HCT116 (cell line): ENCODE measurements around the gene TKFC. TPM values are rescaled to one million over a fixed set of nuclear protein-coding genes. Genes with fewer than 3 reads are reported as not detected.

Experiments used
- ATAC-seq: fragments of 200-7000 bp; cut with Tn5 transposase; 2 replicates; pipeline ENCODE4 v1.9.1; 2020; ENCODE audit warnings: mild to moderate bottlenecking, moderate library complexity
- BruUV-seq: library from RNA; stranded (reverse); fragments of 400-500 nt; replicated peaks from 2 replicates; lab custom pipeline; 2021; lab: Mats Ljungman, UMichigan
- CTCF ChIA-PET: fragments of 300-600 bp; sonication (Branson Sonifier 250); formaldehyde crosslinking; loops from one replicate; lab custom pipeline; 2021; ENCODE audit warnings: antibody characterized with exemption; lab: Charles Lee
- POLR2A ChIA-PET: fragments of 300-600, 350-600 bp; sonication (Branson Sonifier 250); formaldehyde crosslinking; loops from one replicate; lab custom pipeline; 2021; ENCODE audit warnings: antibody characterized with exemption; lab: Charles Lee
- RAD21 ChIA-PET, 2 experiments: fragments of 300-600 bp; sonication (Branson Sonifier 250); formaldehyde crosslinking; loops; one replicate each; lab custom pipeline; 2023; ENCODE audit warnings: low total read pairs in 2 of 2; ENCODE audit not compliant: uncharacterized antibody in 2 of 2, unreplicated experiment in 2 of 2, low non-redundant PET in 1 of 2; lab: Charles Lee
- DNase-seq: peaks from one replicate; pipeline ENCODE4 v3.0.0-alpha.2; 2010; ENCODE audit warnings: low read depth, low spot score
- H2AFZ ChIP-seq: fragments of 200-600 bp; shearing (Covaris generic), sonication (generic); 2 replicates; pipeline ENCODE4 v1.6.1; 2017; ENCODE audit warnings: low read depth, mixed run types, mixed read lengths, antibody characterized with exemption, low read length; ENCODE audit not compliant: poor library complexity, severe bottlenecking
- H3K27ac ChIP-seq: 2 replicates; pipeline ENCODE4 v1.5.1; 2012; ENCODE audit warnings: low read depth, low read length
- H3K27me3 ChIP-seq: fragments of 200-600 bp; sonication (generic); 2 replicates; pipeline ENCODE4 v1.6.1; 2016; ENCODE audit warnings: mixed run types, low read length, mixed read lengths; ENCODE audit not compliant: insufficient read depth
- H3K36me3 ChIP-seq, 2 experiments: fragments of 200-500 bp in 1 of 2; fragments of 200-600 bp in 1 of 2; sonication (Bioruptor generic) in 1 of 2; sonication (generic) in 1 of 2; 2 replicates each; pipeline versions ENCODE4 v1.5.1 to v1.6.1; 2014 to 2016; ENCODE audit warnings: low read length in 2 of 2, inconsistent platforms in 1 of 2, mixed read lengths in 1 of 2, mixed run types in 1 of 2; ENCODE audit not compliant: insufficient read depth in 2 of 2, control insufficient read depth in 1 of 2
- H3K4me1 ChIP-seq, 2 experiments: fragments of 200-600 bp in 1 of 2; sonication (generic) in 1 of 2; 2 replicates each; pipeline versions ENCODE4 v1.5.1 to v1.6.1; 2012 to 2017; ENCODE audit warnings: low read length in 2 of 2, inconsistent platforms in 1 of 2, mild to moderate bottlenecking in 1 of 2, mixed read lengths in 1 of 2, mixed run types in 1 of 2, moderate library complexity in 1 of 2; ENCODE audit not compliant: insufficient read depth in 2 of 2, control insufficient read depth in 1 of 2
- H3K4me2 ChIP-seq: fragments of 200-600 bp; sonication (generic); 2 replicates; pipeline ENCODE4 v1.6.1; 2017; ENCODE audit warnings: mixed run types, low read length, mixed read lengths
- H3K4me3 ChIP-seq, 2 experiments: fragments of 200-600 bp in 1 of 2; sonication (generic) in 1 of 2; replicated peaks in 1 of 2; 2 replicates each; pipeline ENCODE4 v1.5.1; 2011 to 2016; ENCODE audit warnings: low read length in 2 of 2, control low read depth in 1 of 2, low read depth in 1 of 2, mild to moderate bottlenecking in 1 of 2, mixed read lengths in 1 of 2, mixed run types in 1 of 2
- H3K79me2 ChIP-seq: fragments of 200-600 bp; sonication (generic); 2 replicates; pipeline ENCODE4 v1.6.1; 2017; ENCODE audit warnings: mild to moderate bottlenecking, mixed run types, low read length, moderate library complexity, mixed read lengths; ENCODE audit not compliant: insufficient read depth
- H3K9ac ChIP-seq: fragments of 200-600 bp; sonication (generic); 2 replicates; pipeline ENCODE4 v1.6.1; 2016; ENCODE audit warnings: low read length, mixed read lengths
- H3K9me2 ChIP-seq: fragments of 200-600 bp; sonication (generic), shearing (Covaris generic); 2 replicates; pipeline ENCODE4 v1.6.1; 2017; ENCODE audit warnings: mixed run types, mild to moderate bottlenecking, moderate library complexity; ENCODE audit not compliant: insufficient read depth
- H3K9me3 ChIP-seq, 2 experiments: fragments of 200-500 bp in 1 of 2; fragments of 200-600 bp in 1 of 2; sonication (Bioruptor generic) in 1 of 2; sonication (generic) in 1 of 2; 2 replicates each; pipeline ENCODE4 v1.6.1; 2014 to 2017; ENCODE audit warnings: low read length in 2 of 2, mixed read lengths in 2 of 2, inconsistent platforms in 1 of 2, low read depth in 1 of 2, mild to moderate bottlenecking in 1 of 2, mixed run types in 1 of 2, moderate library complexity in 1 of 2; ENCODE audit not compliant: control insufficient read depth in 1 of 2, insufficient read depth in 1 of 2
- H4K20me1 ChIP-seq: fragments of 200-600 bp; sonication (generic), shearing (Covaris generic); 2 replicates; pipeline ENCODE4 v1.6.1; 2017; ENCODE audit warnings: mixed run types, mild to moderate bottlenecking, moderate library complexity; ENCODE audit not compliant: insufficient read depth
- CBX3 ChIP-seq: IDR thresholded peaks from 2 replicates; pipeline ENCODE4 v1.6.1; 2012; ENCODE audit warnings: low read depth
- CEBPB ChIP-seq: IDR thresholded peaks from 2 replicates; pipeline ENCODE4 v1.6.1; 2012; ENCODE audit warnings: low read depth
- CTCF ChIP-seq, 3 experiments: fragments of 200-600 bp in 1 of 3; sonication (generic) in 1 of 3; IDR thresholded peaks in 2 of 3; conservative IDR thresholded peaks in 1 of 3; 2 replicates each; pipeline ENCODE4 v1.5.1; 2012 to 2017; ENCODE audit warnings: low read depth in 2 of 3, low read length in 2 of 3, antibody characterized with exemption in 1 of 3, borderline replicate concordance in 1 of 3, control low read depth in 1 of 3, mild to moderate bottlenecking in 1 of 3, mixed read lengths in 1 of 3, mixed run types in 1 of 3, moderate library complexity in 1 of 3; ENCODE audit not compliant: insufficient read depth in 1 of 3
- ELF1 ChIP-seq: IDR thresholded peaks from 2 replicates; pipeline ENCODE4 v1.6.1; 2012; ENCODE audit warnings: low read depth, borderline replicate concordance
- EZH2 ChIP-seq: fragments of 200-600 bp; sonication (generic); IDR thresholded peaks from 2 replicates; pipeline ENCODE4 v1.6.1; 2017; ENCODE audit warnings: antibody characterized with exemption, mixed run types
- EZH2phosphoT487 ChIP-seq: fragments of 200-600 bp; IDR thresholded peaks from 2 replicates; pipeline ENCODE4 v1.6.1; 2018; ENCODE audit warnings: antibody characterized with exemption, borderline replicate concordance
- POLR2A ChIP-seq: IDR thresholded peaks from 2 replicates; pipeline ENCODE4 v1.7.0; 2011; ENCODE audit warnings: borderline replicate concordance; ENCODE audit not compliant: insufficient read depth, insufficient read length; ENCODE audit errors: extremely low read depth
- REST ChIP-seq: IDR thresholded peaks from 2 replicates; pipeline ENCODE4 v1.6.1; 2012; ENCODE audit warnings: low read depth
- SIN3A ChIP-seq: IDR thresholded peaks from 2 replicates; pipeline ENCODE4 v1.6.1; 2012; ENCODE audit warnings: low read depth
- SP1 ChIP-seq: IDR thresholded peaks from 2 replicates; pipeline ENCODE4 v1.6.1; 2012; ENCODE audit warnings: low read depth
- SRF ChIP-seq: IDR thresholded peaks from 2 replicates; pipeline ENCODE4 v1.6.1; 2012; ENCODE audit warnings: low read depth
- TCF7L2 ChIP-seq: IDR thresholded peaks from 2 replicates; pipeline ENCODE4 v1.7.0; 2011; ENCODE audit warnings: borderline replicate concordance, inconsistent platforms; ENCODE audit not compliant: insufficient read depth, insufficient read length; ENCODE audit errors: extremely low read depth
- ZFX ChIP-seq: fragments of 450-650 bp; IDR thresholded peaks from 2 replicates; pipeline ENCODE4 v1.6.1; 2017
- intact Hi-C: fragments of 100-400 bp; cut with micrococcal nuclease; formaldehyde crosslinking; loops from 2 replicates; pipeline ENCODE4 v1.10.0; 2022
- total RNA-seq: library from RNA; stranded (reverse); gene quantifications from one replicate; pipeline ENCODE4 v1.2.1, GENCODE V29; 2021; ENCODE audit not compliant: unreplicated experiment
- TF ChIP-seq, protein P1 (sequence below): IDR thresholded peaks from 2 replicates; pipeline ENCODE4 v1.6.1; 2012
- TF ChIP-seq, protein P2 (sequence below): IDR thresholded peaks from 2 replicates; pipeline ENCODE4 v1.6.1; 2012

The TKFC gene
- total RNA-seq, 1 experiment from 2014 or later: 156 TPM

GRCh38 chr11:61357233-61357893, 24.3 kb downstream of the TKFC start:
- Histone ChIP-seq H3K9me3 (no peaks in the 10 kb centered on the region), H3K4me1 (peaks cover 0 to 13% of the 10 kb centered on the region in 2 experiments; a peak in 1 of 4 replicates), H3K79me2 (peaks cover 7% of the 10 kb centered on the region), H3K27ac (no peak overlapping the region), H3K4me3 (no peak overlapping the region), H4K20me1 (no peaks in the 10 kb centered on the region), H3K27me3 (no peaks in the 10 kb centered on the region), H3K36me3 (peaks cover 0 to 2% of the 10 kb centered on the region in 2 experiments; a peak in 2 of 4 replicates), H3K9ac (no peak overlapping the region), H3K4me2 (no peak overlapping the region), H3K9me2 (no peaks in the 10 kb centered on the region), H2AFZ (no peak overlapping the region)
- ATAC-seq: no peak
- TF ChIP-seq TCF7L2 (no peak), CBX3 (no peak), SRF (no peak)
- BruUV-seq: no TSS peak
- ChIA-PET RAD21 (no interaction called here), CTCF (interaction anchor here (1.5 kb wide), 1 partner anchor 28 kb away, joined by 3 read pairs; no protein-coding TSS in a partner anchor), POLR2A (no interaction called here)
- no peak for DNase-seq
- intact Hi-C loops: no loop called here

- CTCF ChIA-PET: interaction anchor here (1.5 kb wide), 1 partner anchor 28 kb away, joined by 3 read pairs; no protein-coding TSS in a partner anchor
- H2AFZ ChIP-seq: no peak overlapping the region
- BruUV-seq: no TSS peak
- H3K27ac ChIP-seq: no peak overlapping the region
- H3K36me3 ChIP-seq: no peaks in the 10 kb centered on the region
- no peaks in the 10 kb centered on the region for H3K9me2 ChIP-seq
- peaks cover 0 to 13% of the 10 kb centered on the region in 2 experiments; a peak in 1 of 4 replicates for H3K4me1 ChIP-seq
- H3K9ac ChIP-seq: no peak overlapping the region
- no peaks in the 10 kb centered on the region for H3K27me3 ChIP-seq
- no peaks in the 10 kb centered on the region for H3K9me3 ChIP-seq
- H4K20me1 ChIP-seq: no peaks in the 10 kb centered on the region
- no peak for ATAC-seq
- RAD21 ChIA-PET: no interaction called here
- no peak overlapping the region for H3K4me2 ChIP-seq
- peaks cover 12% of the 10 kb centered on the region for H3K79me2 ChIP-seq
- DNase-seq: no peak
- POLR2A ChIA-PET: no interaction called here
- intact Hi-C loops: no loop called here
- H3K4me3 ChIP-seq: no peak overlapping the region
- TF ChIP-seq ELF1 (no peak), TCF7L2 (no peak), SIN3A (no peak), SRF (no peak), EZH2phosphoT487 (no peak), REST (no peak), ZFX (no peak), CBX3 (no peak), SP1 (no peak), CTCF (IDR thresholded peaks at IDR 0.05 in 2 of 3, conservative IDR thresholded peaks at IDR 0.05 in 1 of 3; ENCODE audit: borderline replicate concordance in 1 of 3, insufficient read depth in 1 of 3, low read depth in 2 of 3, low read length in 2 of 3) (no peak), CEBPB (no peak), POLR2A (no peak), EZH2 (no peak)
- TF ChIP-seq, protein P1, sequence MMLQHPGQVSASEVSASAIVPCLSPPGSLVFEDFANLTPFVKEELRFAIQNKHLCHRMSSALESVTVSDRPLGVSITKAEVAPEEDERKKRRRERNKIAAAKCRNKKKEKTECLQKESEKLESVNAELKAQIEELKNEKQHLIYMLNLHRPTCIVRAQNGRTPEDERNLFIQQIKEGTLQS: no peak
- TF ChIP-seq, protein P2, sequence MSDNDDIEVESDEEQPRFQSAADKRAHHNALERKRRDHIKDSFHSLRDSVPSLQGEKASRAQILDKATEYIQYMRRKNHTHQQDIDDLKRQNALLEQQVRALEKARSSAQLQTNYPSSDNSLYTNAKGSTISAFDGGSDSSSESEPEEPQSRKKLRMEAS: no peak
These were observed 24.8 kb downstream of the TKFC start for GRCh38 chr11:61357894-61358239.
